ENCODE results near the gene ZNF248.
A peak's percentile ranks its signal among the peaks of the same experiment; 100 is the strongest.

The ZNF248 gene

GRCh38 chr10:37777056-37777455 lies 80.4 kb downstream of the ZNF248 start:
- H3K4me3 ChIP-seq (ENCODE audit: low read depth, low read length), result no peak overlapping the region
- no peak overlapping the region for H3K9ac ChIP-seq (ENCODE audit: low read depth, low read length)
- H3K27ac ChIP-seq (ENCODE audit: low read depth, low read length), result no peak overlapping the region
- no peaks in the 10 kb centered on the region for H3K36me3 ChIP-seq (ENCODE audit: control insufficient read depth, insufficient read depth, low read length)
- H3K4me1 ChIP-seq (ENCODE audit: control insufficient read depth, insufficient read depth, low read length), result no peaks in the 10 kb centered on the region
- no peaks in the 10 kb centered on the region for H3K27me3 ChIP-seq (ENCODE audit: control insufficient read depth, insufficient read depth, low read length)
- H3K9me3 ChIP-seq (ENCODE audit: control insufficient read depth, insufficient read depth, low read length), result peaks cover 66% of the 10 kb centered on the region

GRCh38 chr10:37775612-37776011 lies 81.8 kb downstream of the ZNF248 start:
- Histone ChIP-seq H3K27ac (ENCODE audit: low read depth, low read length) (no peak overlapping the region), H3K4me3 (ENCODE audit: low read depth, low read length) (no peak overlapping the region; the same call in 1 of the 2 replicates), H3K9ac (ENCODE audit: low read depth, low read length) (no peak overlapping the region), H3K9me3 (ENCODE audit: control insufficient read depth, insufficient read depth, low read length) (peaks cover 51% of the 10 kb centered on the region), H3K27me3 (ENCODE audit: control insufficient read depth, insufficient read depth, low read length) (no peaks in the 10 kb centered on the region), H3K36me3 (ENCODE audit: control insufficient read depth, insufficient read depth, low read length) (no peaks in the 10 kb centered on the region), H3K4me1 (ENCODE audit: control insufficient read depth, insufficient read depth, low read length) (no peaks in the 10 kb centered on the region)

- Histone ChIP-seq H3K27ac (ENCODE audit: low read depth, low read length) (no peak overlapping the region), H3K9ac (ENCODE audit: low read depth, low read length) (no peak overlapping the region), H3K9me3 (ENCODE audit: control insufficient read depth, insufficient read depth, low read length) (peaks cover 51% of the 10 kb centered on the region), H3K4me1 (ENCODE audit: control insufficient read depth, insufficient read depth, low read length) (no peaks in the 10 kb centered on the region), H3K27me3 (ENCODE audit: control insufficient read depth, insufficient read depth, low read length) (no peaks in the 10 kb centered on the region), H3K4me3 (ENCODE audit: low read depth, low read length) (no peak overlapping the region), H3K36me3 (ENCODE audit: control insufficient read depth, insufficient read depth, low read length) (no peaks in the 10 kb centered on the region)
These were observed 83.1 kb downstream of the ZNF248 start for GRCh38 chr10:37774351-37774750.

GRCh38 chr10:37765216-37765615 lies 92.2 kb downstream of the ZNF248 start:
- H3K4me3 ChIP-seq (ENCODE audit: low read depth, low read length), result 0 out of 2 replicates have a peak overlapping the region, but pooled peaks have one; percentile 27
- no peaks in the 10 kb centered on the region for H3K27me3 ChIP-seq (ENCODE audit: control insufficient read depth, insufficient read depth, low read length)
- H3K4me1 ChIP-seq (ENCODE audit: control insufficient read depth, insufficient read depth, low read length), result no peaks in the 10 kb centered on the region
- peaks cover 50% of the 10 kb centered on the region for H3K9me3 ChIP-seq (ENCODE audit: control insufficient read depth, insufficient read depth, low read length)
- no peak overlapping the region for H3K27ac ChIP-seq (ENCODE audit: low read depth, low read length)
- no peaks in the 10 kb centered on the region for H3K36me3 ChIP-seq (ENCODE audit: control insufficient read depth, insufficient read depth, low read length)
- no peak overlapping the region for H3K9ac ChIP-seq (ENCODE audit: low read depth, low read length)

DNA sequence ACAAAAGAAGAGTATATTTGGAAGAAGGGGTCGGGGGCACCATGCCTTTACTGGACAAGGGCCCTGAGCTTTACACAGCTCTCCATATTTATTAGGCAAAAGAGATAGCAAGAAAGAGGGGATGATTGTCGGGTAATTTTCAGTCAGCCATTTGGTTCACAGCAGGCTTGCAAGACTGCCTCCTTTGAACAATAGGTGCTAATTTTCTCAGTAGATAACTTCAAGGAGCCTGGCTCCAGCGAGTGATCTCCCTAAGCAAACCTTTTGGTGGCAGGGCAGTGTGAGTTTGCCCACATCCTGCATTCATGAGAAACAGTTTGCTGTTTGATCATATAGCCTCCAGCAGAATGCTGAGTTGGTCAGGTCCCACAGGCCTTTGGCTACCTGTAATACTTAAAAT lies 94.3 kb downstream of the ZNF248 start:
- Histone ChIP-seq H3K9ac (ENCODE audit: low read depth, low read length) (no peak overlapping the region), H3K36me3 (ENCODE audit: control insufficient read depth, insufficient read depth, low read length) (no peaks in the 10 kb centered on the region), H3K9me3 (ENCODE audit: control insufficient read depth, insufficient read depth, low read length) (peaks cover 71% of the 10 kb centered on the region), H3K4me3 (ENCODE audit: low read depth, low read length) (no peak overlapping the region), H3K27me3 (ENCODE audit: control insufficient read depth, insufficient read depth, low read length) (no peaks in the 10 kb centered on the region), H3K27ac (ENCODE audit: low read depth, low read length) (no peak overlapping the region), H3K4me1 (ENCODE audit: control insufficient read depth, insufficient read depth, low read length) (no peaks in the 10 kb centered on the region)

DNA sequence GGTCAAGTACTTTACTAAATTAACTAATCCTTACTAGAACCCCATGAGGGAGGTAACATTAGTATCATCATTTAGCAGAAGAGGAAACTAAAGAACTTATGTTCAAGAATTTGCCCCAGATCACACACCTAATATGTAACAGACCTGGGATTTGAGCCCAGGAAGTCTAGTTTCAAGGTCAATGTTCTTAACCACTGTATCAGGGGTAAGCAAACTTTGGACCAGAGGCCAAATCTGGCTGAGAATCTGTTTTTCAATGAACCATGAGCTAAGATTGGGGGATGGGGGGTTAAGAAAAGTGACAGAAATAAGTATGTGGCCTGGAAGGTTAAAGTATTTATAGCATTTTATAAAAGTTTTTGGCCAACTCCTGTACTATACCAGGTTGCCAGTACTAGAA lies 95.1 kb downstream of the ZNF248 start:
- H3K4me1 ChIP-seq (ENCODE audit: control insufficient read depth, insufficient read depth, low read length), result no peaks in the 10 kb centered on the region
- H3K4me3 ChIP-seq (ENCODE audit: low read depth, low read length), result no peak overlapping the region
- H3K9ac ChIP-seq (ENCODE audit: low read depth, low read length), result no peak overlapping the region
- H3K27ac ChIP-seq (ENCODE audit: low read depth, low read length), result no peak overlapping the region
- H3K9me3 ChIP-seq (ENCODE audit: control insufficient read depth, insufficient read depth, low read length), result peaks cover 79% of the 10 kb centered on the region
- H3K27me3 ChIP-seq (ENCODE audit: control insufficient read depth, insufficient read depth, low read length), result no peaks in the 10 kb centered on the region
- H3K36me3 ChIP-seq (ENCODE audit: control insufficient read depth, insufficient read depth, low read length), result no peaks in the 10 kb centered on the region

GRCh38 chr10:37760817-37761216 lies 96.6 kb downstream of the ZNF248 start:
- Histone ChIP-seq H3K36me3 (ENCODE audit: control insufficient read depth, insufficient read depth, low read length) (no peaks in the 10 kb centered on the region), H3K4me1 (ENCODE audit: control insufficient read depth, insufficient read depth, low read length) (no peaks in the 10 kb centered on the region), H3K4me3 (ENCODE audit: low read depth, low read length) (peak overlapping the region; percentile 21; the same call in 1 of the 2 replicates), H3K9me3 (ENCODE audit: control insufficient read depth, insufficient read depth, low read length) (peaks cover 93% of the 10 kb centered on the region), H3K27ac (ENCODE audit: low read depth, low read length) (no peak overlapping the region), H3K9ac (ENCODE audit: low read depth, low read length) (no peak overlapping the region), H3K27me3 (ENCODE audit: control insufficient read depth, insufficient read depth, low read length) (no peaks in the 10 kb centered on the region)

DNA sequence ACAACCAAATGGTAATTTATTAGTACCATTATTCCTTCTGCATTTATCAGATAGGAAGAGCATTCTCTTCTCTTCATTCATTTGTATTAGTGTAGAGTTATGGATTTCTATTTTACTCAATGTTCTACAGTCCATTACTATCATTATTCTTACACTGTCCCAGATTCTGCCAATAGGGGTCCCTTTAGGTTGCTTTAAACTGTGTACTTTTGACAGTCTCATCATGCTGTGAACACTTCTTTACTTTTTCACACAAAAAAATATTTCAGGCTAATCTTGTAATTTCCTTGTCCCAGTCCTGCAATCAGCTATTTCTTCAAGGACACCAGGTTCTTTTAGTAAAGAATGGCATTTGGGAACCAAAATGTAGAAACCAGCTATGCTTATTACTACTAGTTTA lies 99.3 kb downstream of the ZNF248 start:
- Histone ChIP-seq H3K9ac (ENCODE audit: low read depth, low read length) (no peak overlapping the region), H3K36me3 (ENCODE audit: control insufficient read depth, insufficient read depth, low read length) (no peaks in the 10 kb centered on the region), H3K4me3 (ENCODE audit: low read depth, low read length) (no peak overlapping the region; the same call in 1 of the 2 replicates), H3K4me1 (ENCODE audit: control insufficient read depth, insufficient read depth, low read length) (no peaks in the 10 kb centered on the region), H3K27me3 (ENCODE audit: control insufficient read depth, insufficient read depth, low read length) (no peaks in the 10 kb centered on the region), H3K27ac (ENCODE audit: low read depth, low read length) (no peak overlapping the region), H3K9me3 (ENCODE audit: control insufficient read depth, insufficient read depth, low read length) (peaks cover 96% of the 10 kb centered on the region)

DNA sequence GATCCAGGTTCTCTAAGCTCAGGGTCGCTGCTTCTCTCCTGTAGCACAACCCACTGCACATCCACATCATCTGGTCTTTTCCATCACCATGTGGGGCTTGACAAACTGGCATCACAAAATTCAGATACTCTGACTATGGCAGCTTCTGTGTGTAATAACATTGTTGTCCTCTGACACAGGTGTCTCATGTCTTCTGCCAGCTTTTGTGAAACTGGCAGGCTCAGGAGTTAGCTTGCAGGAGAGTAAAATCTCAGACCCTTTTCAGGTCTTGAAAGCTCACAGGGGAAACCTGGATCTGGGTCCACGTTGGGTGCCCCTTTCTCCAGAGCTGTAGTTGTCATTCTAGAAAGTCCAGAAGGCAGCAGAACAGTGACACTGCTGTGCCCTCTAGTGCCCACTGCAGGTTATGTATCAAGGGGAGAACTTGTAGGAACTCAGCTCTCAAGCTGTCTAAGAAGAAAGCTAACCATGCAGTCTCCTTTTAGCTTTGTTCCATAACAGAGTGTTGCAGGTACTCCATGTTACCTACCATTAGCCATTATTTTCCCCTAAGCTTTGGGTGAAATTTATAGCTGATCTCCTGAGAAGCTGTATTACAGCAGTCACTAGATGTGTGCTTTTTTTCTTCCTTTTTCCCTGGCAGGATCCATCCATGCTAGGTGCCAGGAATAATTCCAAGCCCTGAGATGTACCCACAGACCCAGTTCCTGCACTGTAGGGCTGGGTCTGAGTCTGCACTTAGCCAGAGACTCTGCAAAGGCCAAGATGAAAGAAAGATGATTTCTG lies 102.7 kb downstream of the ZNF248 start:
- H3K27ac ChIP-seq (ENCODE audit: low read depth, low read length), result no peak overlapping the region
- no peak overlapping the region for H3K9ac ChIP-seq (ENCODE audit: low read depth, low read length)
- no peaks in the 10 kb centered on the region for H3K4me1 ChIP-seq (ENCODE audit: control insufficient read depth, insufficient read depth, low read length)
- peaks cover 96% of the 10 kb centered on the region for H3K9me3 ChIP-seq (ENCODE audit: control insufficient read depth, insufficient read depth, low read length)
- no peaks in the 10 kb centered on the region for H3K27me3 ChIP-seq (ENCODE audit: control insufficient read depth, insufficient read depth, low read length)
- no peak overlapping the region; the same call in 1 of the 2 replicates for H3K4me3 ChIP-seq (ENCODE audit: low read depth, low read length)
- H3K36me3 ChIP-seq (ENCODE audit: control insufficient read depth, insufficient read depth, low read length), result no peaks in the 10 kb centered on the region

GRCh38 chr10:37752334-37752875 lies 105.0 kb downstream of the ZNF248 start:
- no peaks in the 10 kb centered on the region for H3K27me3 ChIP-seq (ENCODE audit: control insufficient read depth, insufficient read depth, low read length)
- H3K36me3 ChIP-seq (ENCODE audit: control insufficient read depth, insufficient read depth, low read length), result no peaks in the 10 kb centered on the region
- H3K4me1 ChIP-seq (ENCODE audit: control insufficient read depth, insufficient read depth, low read length), result no peaks in the 10 kb centered on the region
- H3K27ac ChIP-seq (ENCODE audit: low read depth, low read length), result no peak overlapping the region
- no peak overlapping the region for H3K4me3 ChIP-seq (ENCODE audit: low read depth, low read length)
- no peak overlapping the region for H3K9ac ChIP-seq (ENCODE audit: low read depth, low read length)
- peaks cover 95% of the 10 kb centered on the region for H3K9me3 ChIP-seq (ENCODE audit: control insufficient read depth, insufficient read depth, low read length)

- Histone ChIP-seq H3K9me3 (ENCODE audit: control insufficient read depth, insufficient read depth, low read length) (peaks cover 96% of the 10 kb centered on the region), H3K9ac (ENCODE audit: low read depth, low read length) (no peak overlapping the region), H3K4me3 (ENCODE audit: low read depth, low read length) (no peak overlapping the region)
These were observed 109.2 kb downstream of the ZNF248 start for GRCh38 chr10:37748170-37748569.

More at GRCh38 chr10:37748170-37748569, 109.2 kb downstream of the ZNF248 start:
- Histone ChIP-seq H3K4me1 (ENCODE audit: control insufficient read depth, insufficient read depth, low read length) (no peaks in the 10 kb centered on the region), H3K27me3 (ENCODE audit: control insufficient read depth, insufficient read depth, low read length) (no peaks in the 10 kb centered on the region), H3K36me3 (ENCODE audit: control insufficient read depth, insufficient read depth, low read length) (no peaks in the 10 kb centered on the region), H3K27ac (ENCODE audit: low read depth, low read length) (no peak overlapping the region)
